Kidney (tissue), 14 donors: ENCODE data around the gene GRHL1. TPM values are rescaled to one million over a fixed set of nuclear protein-coding genes. Genes with fewer than 3 reads are reported as not detected.
A peak's percentile ranks its signal among the peaks of the same experiment; 100 is the strongest.

Experiments
- DNase-seq, 5 donors: peaks; one replicate each; pipeline ENCODE4 v3.0.0-alpha.2; 2013 to 2020
- FAIRE-seq: peaks from 2 replicates; lab custom pipeline; 2012; peaks lifted over from hg19 to GRCh38; lab: Jason Lieb, UNC
- H3K27ac ChIP-seq, 2 donors: one replicate each; pipeline ENCODE4 v1.7.0; 2013; ENCODE audit warnings: low read depth in 2 of 2, low read length in 2 of 2, inconsistent platforms in 1 of 2
- H3K27me3 ChIP-seq: one replicate; pipeline ENCODE4 v1.7.1; 2013; ENCODE audit warnings: low read length, inconsistent platforms; ENCODE audit not compliant: control insufficient read depth, insufficient read depth
- H3K36me3 ChIP-seq, 3 donors: one replicate each; pipeline versions ENCODE4 v1.7.0 to v1.7.1; 2013; ENCODE audit warnings: low read length in 3 of 3, control low read depth in 1 of 3, inconsistent platforms in 1 of 3; ENCODE audit not compliant: insufficient read depth in 3 of 3, control insufficient read depth in 2 of 3
- H3K4me1 ChIP-seq, 3 donors: one replicate each; pipeline versions ENCODE4 v1.7.0 to v1.7.1; 2013; ENCODE audit warnings: low read length in 3 of 3, inconsistent platforms in 1 of 3, low read depth in 1 of 3; ENCODE audit not compliant: control insufficient read depth in 2 of 3, insufficient read depth in 2 of 3
- H3K4me3 ChIP-seq, 3 donors: one replicate each; pipeline versions ENCODE4 v1.7.0 to v1.8.1; 2013; ENCODE audit warnings: low read length in 3 of 3, control low read depth in 1 of 3, inconsistent platforms in 1 of 3
- H3K9ac ChIP-seq, 3 donors: one replicate each; pipeline versions ENCODE4 v1.7.0 to v1.7.1; 2013; ENCODE audit warnings: low read length in 3 of 3, control low read depth in 1 of 3, inconsistent platforms in 1 of 3
- H3K9me3 ChIP-seq, 3 donors: one replicate each; pipeline versions ENCODE4 v1.7.0 to v1.7.1; 2013; ENCODE audit warnings: low read length in 3 of 3, control low read depth in 1 of 3, inconsistent platforms in 1 of 3; ENCODE audit not compliant: control insufficient read depth in 2 of 3, insufficient read depth in 1 of 3
- CTCF ChIP-seq: IDR thresholded peaks from 3 replicates; pipeline ENCODE4 v1.5.1; 2012; ENCODE audit warnings: mild to moderate bottlenecking, moderate library complexity, borderline replicate concordance; ENCODE audit not compliant: insufficient read depth; ENCODE audit errors: extremely low read depth
- intact Hi-C: fragments of 100-400 bp; cut with DNase I; formaldehyde crosslinking; loops from one replicate; pipeline ENCODE4 v1.11.1; 2022
- polyA plus RNA-seq: library from polyadenylated mRNA; stranded (reverse); fragments of 350-450 nt; fragmentation: Illumina TruSeq; extraction: RNeasy Lipid Tissue Mini Kit (QIAGEN cat#74804); gene quantifications from one replicate; pipeline ENCODE4 v1.2.3, GENCODE V29; 2014; ENCODE audit warnings: low read depth, low replicate concordance; ENCODE audit not compliant: insufficient read depth
- total RNA-seq: library from RNA; stranded (reverse); fragmentation: NEBNext Ultra II Directional; extraction: Animal tissue kit (Norgen Biotek cat#: 25700); gene quantifications from one replicate; pipeline ENCODE4 v1.2.1, GENCODE V29; 2021
- donor health status: control.
- donor health status: control.
- donor health status: control.
- donor health status: control.
- donor health status: control.
- donor health status: DM: yes; HTN: yes; CAD: no.
- donor health status: Normal renal cell carcinoma (clear cell type).

GRHL1 gene
- total and polyA plus RNA-seq, 2 donors from 2014 or later: 2.3 to 6.0 TPM

GRCh38 chr2:9999693-10000092 lies 48.2 kb downstream of the GRHL1 start:
- H3K9ac ChIP-seq: no peak overlapping the region
- no peak for TF ChIP-seq CTCF
- intact Hi-C loops: no loop called here
- peaks cover 0 to 6% (median 5%) of the 10 kb centered on the region in 3 donors for H3K36me3 ChIP-seq
- DNase-seq: peak in 1 of 5 donors; percentile 2
- no peaks in the 10 kb centered on the region for H3K4me1 ChIP-seq
- no peak overlapping the region for H3K4me3 ChIP-seq
- no peak overlapping the region for H3K27ac ChIP-seq
- FAIRE-seq: no peak
- no peaks in the 10 kb centered on the region for H3K9me3 ChIP-seq
- H3K27me3 ChIP-seq: no peaks in the 10 kb centered on the region

GRCh38 chr2:10000541-10000940 lies 49.0 kb downstream of the GRHL1 start:
- FAIRE-seq (no peak), DNase-seq (peak in 1 of 5 donors; percentile 20)
- Histone ChIP-seq H3K27me3 (no peaks in the 10 kb centered on the region), H3K27ac (no peak overlapping the region), H3K36me3 (peaks cover 0 to 6% (median 5%) of the 10 kb centered on the region in 3 donors), H3K9ac (no peak overlapping the region), H3K4me1 (no peaks in the 10 kb centered on the region), H3K9me3 (no peaks in the 10 kb centered on the region), H3K4me3 (no peak overlapping the region)
- intact Hi-C loops: no loop called here
- TF ChIP-seq CTCF: no peak

- intact Hi-C loops: no loop called here
- no peak for FAIRE-seq
- Histone ChIP-seq H3K4me1 (no peaks in the 10 kb centered on the region), H3K4me3 (no peak overlapping the region), H3K9ac (no peak overlapping the region), H3K36me3 (peaks cover 0 to 5% (median 2%) of the 10 kb centered on the region in 3 donors), H3K9me3 (no peaks in the 10 kb centered on the region), H3K27me3 (no peaks in the 10 kb centered on the region), H3K27ac (no peak overlapping the region)
- no peak for DNase-seq
- no peak for TF ChIP-seq CTCF
These were observed 50.1 kb downstream of the GRHL1 start for GRCh38 chr2:10001586-10001985.

- TF ChIP-seq CTCF: no peak
- intact Hi-C loops: no loop called here
- Histone ChIP-seq H3K9me3 (no peaks in the 10 kb centered on the region), H3K4me1 (peaks cover 0 to 2% (median 0%) of the 10 kb centered on the region in 3 donors), H3K27ac (no peak overlapping the region), H3K4me3 (no peak overlapping the region), H3K36me3 (peaks cover 0 to 5% (median 2%) of the 10 kb centered on the region in 3 donors), H3K9ac (no peak overlapping the region), H3K27me3 (no peaks in the 10 kb centered on the region)
- DNase-seq (no peak), FAIRE-seq (no peak)
These were observed 50.6 kb downstream of the GRHL1 start for GRCh38 chr2:10002109-10002508.
